ENCODE data around the gene LPCAT4.
A peak's percentile ranks its signal among the peaks of the same experiment; 100 is the strongest.

LPCAT4 gene

GRCh38 chr15:34338347-34338746 lies 28.6 kb downstream of the LPCAT4 start:
- H3K27ac ChIP-seq (replicated peaks), result no peak overlapping the region
- H3K4me3 ChIP-seq (replicated peaks; ENCODE audit: insufficient read depth, low read length), result peak overlapping the region; percentile 27
- DNase-seq (ENCODE audit: low read depth in 1 of 2, low spot score in 1 of 2), result no peak
- H3K27me3 ChIP-seq (ENCODE audit: insufficient read depth, poor library complexity, severe bottlenecking), result no peaks in the 10 kb centered on the region
- TF ChIP-seq SPI1 (IDR thresholded peaks at IDR 0.05; ENCODE audit: borderline replicate concordance, low read depth), result no peak
- no peak for TF ChIP-seq REST (IDR thresholded peaks at IDR 0.05; ENCODE audit: insufficient replicate concordance, low read depth)
- TF ChIP-seq CTCF (IDR thresholded peaks at IDR 0.05; ENCODE audit: insufficient read depth, low read length), result no peak
- no peak for TF ChIP-seq POLR2AphosphoS5 (IDR thresholded peaks at IDR 0.05; ENCODE audit: low read depth)
- TF ChIP-seq GABPA (IDR thresholded peaks at IDR 0.05; ENCODE audit: low read depth), result no peak

GRCh38 chr15:34337557-34338306 lies 29.3 kb downstream of the LPCAT4 start, which contains the start of gene SLC12A6:
SLC12A6 (minus strand) TSS chr15:34337781; CDS start chr15:34336680, 1,101 bp downstream.
- no peak for TF ChIP-seq GABPA (IDR thresholded peaks at IDR 0.05; ENCODE audit: low read depth)
- TF ChIP-seq POLR2AphosphoS5 (IDR thresholded peaks at IDR 0.05; ENCODE audit: low read depth), result peak; percentile 70; the same call in 1 of the 2 replicates
- TF ChIP-seq SPI1 (IDR thresholded peaks at IDR 0.05; ENCODE audit: borderline replicate concordance, low read depth), result peak; percentile 73; the same call in 1 of the 2 replicates
- peak; percentile 83 to 95 for DNase-seq (ENCODE audit: low read depth in 1 of 2, low spot score in 1 of 2)

DNA sequence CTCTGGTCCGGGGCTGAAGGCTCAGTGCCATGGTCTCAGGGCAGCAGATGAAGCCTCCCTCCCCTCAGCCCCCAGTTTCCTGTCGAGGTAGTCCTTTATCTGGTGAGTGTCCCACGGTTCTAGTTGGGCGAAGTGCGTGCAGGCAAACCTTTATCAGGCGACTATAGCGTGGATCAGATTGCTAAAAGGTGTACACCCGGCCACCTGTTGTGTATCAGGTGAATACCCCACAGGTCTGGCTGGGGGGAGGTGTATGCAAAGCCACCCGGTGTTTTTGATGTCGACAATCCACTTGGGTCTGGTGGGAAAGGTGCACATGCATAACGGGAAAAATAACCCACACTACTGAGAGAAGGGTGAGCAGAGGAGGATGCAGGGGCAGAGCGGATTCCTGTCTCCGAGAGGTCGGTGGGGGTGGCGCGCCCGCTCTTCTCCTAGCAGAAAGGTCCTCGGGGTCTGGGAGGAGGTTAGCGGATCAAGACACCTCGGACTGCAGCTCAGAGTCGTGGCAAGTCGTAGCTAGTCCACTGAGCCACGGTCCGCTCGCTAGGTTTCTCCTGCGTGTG lies 29.9 kb downstream of the LPCAT4 start:
- TF ChIP-seq CTCF (IDR thresholded peaks at IDR 0.05; ENCODE audit: insufficient read depth, low read length), result no peak
- no peak for TF ChIP-seq POLR2AphosphoS5 (IDR thresholded peaks at IDR 0.05; ENCODE audit: low read depth)
- TF ChIP-seq REST (IDR thresholded peaks at IDR 0.05; ENCODE audit: insufficient replicate concordance, low read depth), result no peak
- TF ChIP-seq GABPA (IDR thresholded peaks at IDR 0.05; ENCODE audit: low read depth), result no peak
- peak overlapping the region; percentile 90 for H3K27ac ChIP-seq (replicated peaks)

More at GRCh38 chr15:34337557-34338306, 29.3 kb downstream of the LPCAT4 start, which contains the start of gene SLC12A6:
- no peaks in the 10 kb centered on the region for H3K27me3 ChIP-seq (ENCODE audit: insufficient read depth, poor library complexity, severe bottlenecking)
- H3K27ac ChIP-seq (replicated peaks), result peak within 1 kb of the TSS; percentile 90
- peak within 1 kb of the TSS; percentile 68 for H3K4me3 ChIP-seq (replicated peaks; ENCODE audit: insufficient read depth, low read length)

DNA sequence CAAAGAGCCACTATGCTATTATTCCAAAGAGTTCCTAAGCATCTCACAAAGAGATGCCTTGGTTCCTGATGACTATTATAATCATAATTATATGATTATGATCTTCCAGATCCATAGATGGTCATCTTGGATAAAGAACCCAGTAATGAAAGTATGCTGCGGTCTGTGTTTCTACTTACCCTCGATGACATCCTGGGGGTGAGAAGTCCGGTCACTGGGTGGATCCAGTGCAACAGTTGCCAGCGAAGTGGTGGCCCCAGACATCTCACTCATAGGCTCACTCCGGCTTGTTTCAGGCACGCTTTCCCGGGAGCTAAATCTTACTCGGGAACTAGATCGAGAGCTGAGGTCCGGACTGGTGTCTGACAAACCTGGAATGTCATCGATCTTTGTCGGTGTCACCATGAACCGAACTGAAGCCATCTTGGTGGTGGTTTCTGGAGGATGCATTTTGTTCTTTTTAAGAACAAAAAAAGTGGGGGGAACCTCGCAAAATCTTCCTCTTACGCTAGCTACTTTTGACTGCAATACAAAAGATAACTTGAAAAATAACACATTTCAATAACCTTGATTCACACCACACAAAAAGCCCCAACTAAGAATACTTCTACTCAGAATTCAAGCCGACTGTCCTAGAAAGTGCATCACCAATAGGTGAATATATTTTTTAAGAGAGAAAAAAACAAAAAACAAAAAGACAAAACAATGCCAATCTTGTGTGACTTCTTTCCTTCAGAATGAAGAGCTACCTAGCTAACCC lies 30.6 kb downstream of the LPCAT4 start:
- no peak for DNase-seq (ENCODE audit: low read depth in 1 of 2, low spot score in 1 of 2)
- Histone ChIP-seq H3K27ac (replicated peaks) (peak overlapping the region; percentile 90), H3K27me3 (ENCODE audit: insufficient read depth, poor library complexity, severe bottlenecking) (no peaks in the 10 kb centered on the region), H3K4me3 (replicated peaks; ENCODE audit: insufficient read depth, low read length) (peak overlapping the region; percentile 68)
- no peak for TF ChIP-seq CTCF (IDR thresholded peaks at IDR 0.05; ENCODE audit: insufficient read depth, low read length)
- TF ChIP-seq GABPA (IDR thresholded peaks at IDR 0.05; ENCODE audit: low read depth), result no peak
- no peak for TF ChIP-seq REST (IDR thresholded peaks at IDR 0.05; ENCODE audit: insufficient replicate concordance, low read depth)
- TF ChIP-seq SPI1 (IDR thresholded peaks at IDR 0.05; ENCODE audit: borderline replicate concordance, low read depth), result no peak
- no peak for TF ChIP-seq POLR2AphosphoS5 (IDR thresholded peaks at IDR 0.05; ENCODE audit: low read depth)

More for the DNA sequence above, 29.9 kb downstream of the LPCAT4 start:
- Histone ChIP-seq H3K27me3 (ENCODE audit: insufficient read depth, poor library complexity, severe bottlenecking) (no peaks in the 10 kb centered on the region), H3K4me3 (replicated peaks; ENCODE audit: insufficient read depth, low read length) (peak overlapping the region; percentile 68)
- DNase-seq (ENCODE audit: low read depth in 1 of 2, low spot score in 1 of 2), result no peak
